ENCODE data around the gene UBA7.
"Not testable (repeated sequence)": the region's sequence is repeated elsewhere in the genome, so short reads cannot be mapped to it uniquely, and the experiment has no call there.

The UBA7 gene

DNA sequence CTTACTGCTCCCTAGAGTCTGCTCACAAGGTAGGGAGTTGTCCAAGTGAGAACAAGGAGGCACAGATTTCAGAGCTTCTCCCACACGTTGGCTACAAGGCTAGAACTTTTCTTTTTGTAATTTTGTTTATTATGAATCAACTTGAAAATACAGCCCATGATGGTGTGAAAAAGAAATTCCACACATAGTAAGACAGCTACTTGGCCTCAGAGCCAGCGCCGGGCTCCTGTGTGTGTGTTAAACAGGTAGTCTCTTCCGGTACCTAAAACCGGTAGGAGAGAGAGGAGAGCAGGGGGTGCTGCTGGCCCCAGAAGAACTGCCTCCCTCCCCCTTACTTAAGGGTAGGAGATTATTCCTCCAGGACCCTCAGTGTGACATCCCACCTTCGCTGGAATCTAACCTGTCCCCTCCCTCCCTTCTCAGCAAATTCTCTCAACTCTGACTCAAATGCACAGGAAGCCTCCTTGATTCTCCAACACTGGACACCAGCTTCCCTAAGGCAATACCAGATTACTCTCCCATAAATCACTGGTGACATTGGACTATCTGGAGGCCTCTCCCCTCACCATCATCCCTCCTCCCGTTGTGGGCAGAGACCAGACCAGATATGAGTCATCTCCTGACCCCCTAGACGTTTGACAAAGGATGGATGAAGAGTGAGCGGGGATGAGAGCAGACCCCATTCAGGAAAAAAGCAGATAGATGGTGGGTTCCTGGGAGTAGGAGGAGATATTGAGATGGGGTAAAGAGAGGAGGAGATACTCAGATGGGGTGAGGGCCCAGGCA lies 22.9 kb downstream of the UBA7 start:
- no peak overlapping the region for H3K27ac ChIP-seq
- TF ChIP-seq, protein P1, sequence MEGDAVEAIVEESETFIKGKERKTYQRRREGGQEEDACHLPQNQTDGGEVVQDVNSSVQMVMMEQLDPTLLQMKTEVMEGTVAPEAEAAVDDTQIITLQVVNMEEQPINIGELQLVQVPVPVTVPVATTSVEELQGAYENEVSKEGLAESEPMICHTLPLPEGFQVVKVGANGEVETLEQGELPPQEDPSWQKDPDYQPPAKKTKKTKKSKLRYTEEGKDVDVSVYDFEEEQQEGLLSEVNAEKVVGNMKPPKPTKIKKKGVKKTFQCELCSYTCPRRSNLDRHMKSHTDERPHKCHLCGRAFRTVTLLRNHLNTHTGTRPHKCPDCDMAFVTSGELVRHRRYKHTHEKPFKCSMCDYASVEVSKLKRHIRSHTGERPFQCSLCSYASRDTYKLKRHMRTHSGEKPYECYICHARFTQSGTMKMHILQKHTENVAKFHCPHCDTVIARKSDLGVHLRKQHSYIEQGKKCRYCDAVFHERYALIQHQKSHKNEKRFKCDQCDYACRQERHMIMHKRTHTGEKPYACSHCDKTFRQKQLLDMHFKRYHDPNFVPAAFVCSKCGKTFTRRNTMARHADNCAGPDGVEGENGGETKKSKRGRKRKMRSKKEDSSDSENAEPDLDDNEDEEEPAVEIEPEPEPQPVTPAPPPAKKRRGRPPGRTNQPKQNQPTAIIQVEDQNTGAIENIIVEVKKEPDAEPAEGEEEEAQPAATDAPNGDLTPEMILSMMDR (IDR thresholded peaks at IDR 0.05) = no peak
- H3K4me3 ChIP-seq = no peak overlapping the region
- peak; percentile 45 for DNase-seq (ENCODE audit: low spot score)

DNA sequence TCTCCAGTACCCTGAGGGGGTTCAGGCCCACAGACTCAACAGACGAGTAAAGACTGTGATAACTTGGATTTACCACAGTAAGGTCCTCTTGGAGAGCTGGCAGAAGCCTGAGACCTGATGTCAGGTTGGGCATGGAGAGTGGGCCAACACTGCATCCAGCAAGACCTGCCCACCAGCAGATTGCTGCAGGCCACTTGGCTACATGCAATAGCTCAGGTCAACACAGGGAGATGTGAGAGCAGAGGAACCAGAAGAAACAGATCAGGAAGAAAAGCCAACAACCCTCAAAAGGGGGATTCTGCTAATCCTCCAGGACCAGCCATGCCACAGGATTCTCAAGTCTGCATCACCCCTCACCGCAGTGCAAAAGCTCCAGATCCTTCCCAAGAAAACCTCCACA lies 25.7 kb downstream of the UBA7 start:
- peak; percentile 54 for DNase-seq (ENCODE audit: low spot score)
- TF ChIP-seq, protein P1 (IDR thresholded peaks at IDR 0.05) = no peak
- H3K4me3 ChIP-seq = no peak overlapping the region
- no peak overlapping the region for H3K27ac ChIP-seq

DNA sequence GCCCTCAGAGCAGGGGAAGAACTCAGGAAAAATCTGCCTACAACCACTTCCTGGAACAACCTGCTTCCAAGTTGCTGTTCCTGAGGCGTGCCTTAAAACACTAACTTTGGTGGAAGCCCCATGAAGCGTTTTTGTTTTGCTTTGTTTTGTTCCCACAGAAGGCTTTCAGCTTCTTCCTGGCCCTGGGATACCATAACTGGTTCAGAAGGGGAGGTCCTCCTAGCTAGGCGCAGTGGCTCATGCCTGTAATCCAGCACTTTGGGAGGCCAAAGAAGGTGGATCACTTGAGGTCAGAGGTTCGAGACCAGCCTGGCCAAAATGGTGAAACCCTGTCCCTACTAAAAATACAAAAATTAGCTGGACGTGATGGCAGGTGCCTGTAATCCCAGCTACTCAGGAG lies 26.2 kb downstream of the UBA7 start:
- peak; percentile 53 for DNase-seq (ENCODE audit: low spot score)
- no peak overlapping the region for H3K4me3 ChIP-seq
- no peak overlapping the region for H3K27ac ChIP-seq
- TF ChIP-seq, protein P1 (IDR thresholded peaks at IDR 0.05) = no peak

DNA sequence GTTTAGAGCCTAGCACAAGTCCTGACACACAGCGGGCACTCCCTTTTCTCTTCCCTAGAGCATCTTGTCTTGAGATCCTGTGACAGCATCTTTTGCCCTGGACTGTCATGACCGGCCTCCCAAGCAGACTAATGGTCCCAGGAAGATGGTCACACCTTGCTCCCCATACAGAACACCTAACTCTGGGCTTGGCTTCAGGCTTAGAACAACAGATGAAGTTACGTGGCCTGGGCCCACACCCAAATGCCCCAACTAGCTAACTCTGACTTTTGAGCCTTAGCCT lies 26.6 kb downstream of the UBA7 start:
- TF ChIP-seq, protein P1 (IDR thresholded peaks at IDR 0.05) = no peak
- Histone ChIP-seq H3K4me3 (peak overlapping the region; percentile 91), H3K27ac (peak overlapping the region; percentile 91 to 94)
- DNase-seq (ENCODE audit: low spot score) = no peak

DNA sequence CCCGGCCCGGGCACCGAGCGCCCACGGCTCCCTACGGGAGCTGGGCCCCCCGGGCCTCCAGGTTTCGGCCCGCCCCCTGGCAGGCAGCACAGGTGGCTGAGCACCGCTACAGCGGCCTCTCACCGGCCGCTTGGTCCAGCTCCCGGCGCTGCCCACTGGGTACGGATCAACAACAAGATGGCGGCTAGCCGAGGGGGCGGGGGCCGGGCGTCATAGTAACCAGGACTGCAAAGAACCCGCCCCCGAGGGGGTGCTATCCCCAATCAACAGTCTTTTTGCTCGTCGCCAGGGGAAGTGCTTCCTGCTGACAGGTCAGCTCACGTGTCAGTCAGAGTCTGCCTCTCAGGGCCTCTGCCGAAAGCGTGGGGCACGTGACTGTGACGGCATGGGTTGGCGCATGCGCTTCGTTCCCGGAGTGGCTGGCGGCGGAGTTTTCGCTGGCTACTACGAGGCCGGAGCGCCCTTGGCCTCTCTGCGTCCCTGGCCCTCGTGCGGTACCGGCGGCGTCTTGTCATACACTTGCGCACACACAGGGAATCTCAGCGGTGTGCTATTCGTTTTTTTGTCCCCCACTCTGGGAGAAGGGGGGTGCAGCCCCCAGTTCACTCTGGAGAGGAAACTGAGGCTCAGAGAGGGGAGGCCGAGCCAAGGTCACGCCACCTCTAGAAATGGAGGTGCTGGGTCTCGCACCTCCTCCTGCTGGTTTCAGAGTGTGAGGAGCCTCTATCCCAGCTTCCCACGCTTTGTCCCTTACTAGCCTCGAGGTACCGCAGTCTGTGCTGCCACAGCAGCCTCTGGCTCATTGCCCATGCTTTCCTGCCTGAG lies 27.2 kb downstream of the UBA7 start, which contains the start of gene IP6K1:
IP6K1 (minus strand) TSS at position 186 of the 825 bp plus-strand sequence. CDS start 38,502 bp downstream, outside the sequence.
- Histone ChIP-seq H3K27ac (peak within 1 kb of the TSS; percentile 91 to 94), H3K4me3 (peak within 1 kb of the TSS; percentile 91)
- peak; percentile 100 for DNase-seq (ENCODE audit: low spot score)
- TF ChIP-seq, protein P1 (IDR thresholded peaks at IDR 0.05) = no peak

DNA sequence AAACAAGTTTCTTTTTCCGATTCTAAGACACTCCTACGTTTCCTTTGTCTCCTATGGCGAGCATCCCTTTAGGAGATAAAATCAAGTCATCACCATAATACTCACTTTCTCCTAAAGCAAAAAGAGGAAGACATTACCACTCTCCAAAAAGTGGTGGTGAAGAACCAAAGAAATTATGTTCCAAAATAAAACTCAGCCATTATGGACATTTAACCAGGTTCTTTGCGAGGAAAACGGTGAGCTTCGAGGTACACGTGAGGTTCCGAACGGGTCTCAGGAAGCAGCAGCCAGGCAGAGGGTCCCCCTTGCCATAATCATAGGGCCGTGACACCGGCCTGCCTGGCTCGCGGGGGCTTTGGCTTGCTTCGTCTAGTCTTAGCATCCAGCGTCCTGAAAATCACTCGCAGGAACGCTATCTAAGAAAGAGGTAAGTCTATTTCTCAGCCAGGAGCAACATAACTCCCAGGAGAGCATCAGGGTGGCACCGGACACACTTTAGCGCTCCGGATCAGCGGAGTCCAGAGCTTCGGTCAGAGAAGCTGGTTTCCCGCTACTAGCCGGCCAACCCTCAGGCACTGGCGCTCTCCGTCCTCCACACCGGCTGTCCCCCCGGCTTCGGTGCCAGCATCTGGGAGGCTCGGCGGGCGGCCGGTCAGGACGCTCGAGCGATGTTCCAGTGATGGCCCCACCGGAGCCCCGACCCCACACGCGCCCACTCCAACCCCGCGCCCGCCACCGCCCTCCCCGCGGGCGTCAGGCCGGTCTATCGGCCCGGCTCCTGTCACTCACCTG lies 28.0 kb downstream of the UBA7 start:
- peak overlapping the region; percentile 91 to 94 for H3K27ac ChIP-seq
- TF ChIP-seq, protein P1 (IDR thresholded peaks at IDR 0.05) = no peak
- peak; percentile 76 for DNase-seq (ENCODE audit: low spot score)
- H3K4me3 ChIP-seq = peak overlapping the region; percentile 91

DNA sequence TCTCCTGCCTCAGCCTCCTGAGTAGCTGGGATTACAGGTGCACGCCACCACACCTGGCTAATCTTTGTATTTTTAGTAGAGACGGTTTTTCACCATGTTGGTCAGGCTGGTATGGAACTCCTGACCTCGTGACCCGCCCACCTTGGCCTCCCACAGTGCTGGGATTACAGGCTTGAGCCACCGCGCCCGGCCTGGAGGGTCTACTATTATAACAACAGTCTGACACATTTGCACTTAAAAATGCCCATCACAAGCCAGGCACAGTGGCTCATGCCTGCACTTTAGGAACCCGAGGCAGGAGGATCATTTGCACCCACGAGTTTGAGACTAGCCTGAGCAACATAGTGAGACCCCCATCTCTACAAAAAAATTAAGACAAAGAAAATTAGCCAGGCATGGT lies 31.5 kb downstream of the UBA7 start:
- peak; percentile 12 for DNase-seq (ENCODE audit: low spot score)
- not testable (repeated sequence) for H3K27ac ChIP-seq, H3K4me3 ChIP-seq
